HL-60 (cell line): ENCODE results near the gene FGD5.

Source experiments
- CTCF ChIP-seq: IDR thresholded peaks from one replicate; pipeline ENCODE4 v1.5.1; 2011; ENCODE audit warnings: low read length, control low read depth, inconsistent platforms; ENCODE audit not compliant: insufficient read depth
- GABPA ChIP-seq: IDR thresholded peaks from 2 replicates; pipeline ENCODE4 v1.6.1; 2012; ENCODE audit warnings: low read depth
- REST ChIP-seq: IDR thresholded peaks from 2 replicates; pipeline ENCODE4 v1.6.1; 2012; ENCODE audit warnings: low read depth; ENCODE audit not compliant: insufficient replicate concordance

- TF ChIP-seq CTCF (no peak), REST (no peak), GABPA (no peak)
These were observed 130.4 kb downstream of the FGD5 start for GRCh38 chr3:14949126-14949525.
